Muscle of leg (tissue), 11 donors: Measurements from ENCODE around the gene ABI1. TPM values are rescaled to one million over a fixed set of nuclear protein-coding genes. Genes with fewer than 3 reads are reported as not detected.

Source experiments
- DNase-seq: peaks from one replicate; pipeline ENCODE4 v3.0.0; 2013
- H3K27ac ChIP-seq: one replicate; pipeline ENCODE4 v1.5.1; 2013; ENCODE audit warnings: mild to moderate bottlenecking, low read length, control low read depth
- H3K27me3 ChIP-seq: one replicate; pipeline ENCODE4 v1.6.1; 2013; ENCODE audit warnings: low read length; ENCODE audit not compliant: control insufficient read depth, insufficient read depth
- H3K36me3 ChIP-seq: one replicate; pipeline ENCODE4 v1.6.1; 2013; ENCODE audit warnings: low read length; ENCODE audit not compliant: control insufficient read depth, insufficient read depth
- H3K4me1 ChIP-seq: one replicate; pipeline ENCODE4 v1.6.1; 2013; ENCODE audit warnings: low read length; ENCODE audit not compliant: control insufficient read depth, insufficient read depth
- H3K4me3 ChIP-seq: one replicate; pipeline ENCODE4 v1.5.1; 2013; ENCODE audit warnings: low read length, control low read depth
- H3K9me3 ChIP-seq: replicated peaks from 2 replicates; pipeline ENCODE4 v1.6.1; 2013; ENCODE audit warnings: low read depth, low read length; ENCODE audit not compliant: control insufficient read depth
- WGBS: methylation state at CpG from one replicate; pipeline ENCODE4 v1.1.5; 2013; ENCODE audit warnings: missing lambda C conversion rate; ENCODE audit not compliant: insufficient coverage; 5-methylcytosine and 5-hydroxymethylcytosine counted together
- polyA plus RNA-seq, 8 donors: library from polyadenylated mRNA; unstranded; fragments of 120-200 nt; gene quantifications; one replicate each; pipeline versions ENCODE4 v1.2.1 to v1.2.3, GENCODE V29; 2013; ENCODE audit warnings: inconsistent platforms in 1 of 8, low replicate concordance in 1 of 8; ENCODE audit not compliant: insufficient read length in 8 of 8, insufficient read depth in 1 of 8
- total RNA-seq: library from RNA; stranded (reverse); fragments of 120-200 nt; gene quantifications from one replicate; pipeline ENCODE4 v1.2.4, GENCODE V29; 2013

ABI1 gene
- total and polyA plus RNA-seq, 9 donors = 35.5 to 48.6 (median 41.1) TPM

DNA sequence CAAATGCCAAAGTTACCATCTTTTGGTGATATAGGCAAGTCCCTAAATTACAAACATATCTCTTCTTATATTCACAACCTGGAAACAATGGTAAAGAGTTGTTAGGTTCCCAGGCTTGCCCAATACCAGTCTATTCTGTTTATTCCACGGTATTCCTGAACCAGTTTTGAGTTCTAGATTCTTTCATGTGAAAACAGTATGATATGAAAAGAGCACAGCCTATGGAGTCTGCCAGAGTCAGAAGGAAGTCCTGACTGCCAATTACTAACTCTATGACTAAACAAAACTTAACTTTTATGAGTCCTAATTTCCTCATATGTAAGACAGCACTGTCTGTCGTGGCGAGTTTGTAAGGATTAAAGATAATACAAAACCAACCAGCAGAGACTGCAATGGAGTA is 5.6 kb downstream of the ABI1 start:
- DNase-seq = no peak
- Histone ChIP-seq H3K4me1 (peaks cover 4% of the 10 kb centered on the region), H3K27ac (no peak overlapping the region), H3K36me3 (no peaks in the 10 kb centered on the region), H3K9me3 (no peaks in the 10 kb centered on the region), H3K27me3 (no peaks in the 10 kb centered on the region), H3K4me3 (no peak overlapping the region)
- WGBS = no CpG with 5 or more reads among the region's 3 CpGs

DNA sequence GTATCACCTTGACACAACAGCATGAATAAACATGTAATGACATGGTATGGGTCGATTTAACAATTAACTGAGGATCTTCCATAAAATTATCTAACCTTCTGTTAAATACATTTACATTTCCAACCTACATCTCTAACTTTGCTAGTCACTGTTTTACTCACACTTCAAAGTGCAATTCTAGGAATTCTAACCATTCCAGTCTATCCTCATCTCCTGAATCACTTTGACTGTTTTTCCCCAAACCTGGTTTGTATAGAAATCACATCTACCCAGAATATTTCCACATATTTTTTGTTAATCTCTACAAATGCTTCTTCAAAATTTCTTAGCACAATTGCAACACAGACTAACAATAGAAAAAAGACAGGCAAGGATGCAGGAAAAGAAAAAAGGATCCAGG is 6.2 kb downstream of the ABI1 start:
- 100% methylated on average over 1 of the region's 1 CpG for WGBS
- Histone ChIP-seq H3K4me3 (no peak overlapping the region), H3K4me1 (peaks cover 4% of the 10 kb centered on the region), H3K27ac (no peak overlapping the region), H3K36me3 (no peaks in the 10 kb centered on the region), H3K27me3 (no peaks in the 10 kb centered on the region), H3K9me3 (no peaks in the 10 kb centered on the region)
- DNase-seq = no peak

DNA sequence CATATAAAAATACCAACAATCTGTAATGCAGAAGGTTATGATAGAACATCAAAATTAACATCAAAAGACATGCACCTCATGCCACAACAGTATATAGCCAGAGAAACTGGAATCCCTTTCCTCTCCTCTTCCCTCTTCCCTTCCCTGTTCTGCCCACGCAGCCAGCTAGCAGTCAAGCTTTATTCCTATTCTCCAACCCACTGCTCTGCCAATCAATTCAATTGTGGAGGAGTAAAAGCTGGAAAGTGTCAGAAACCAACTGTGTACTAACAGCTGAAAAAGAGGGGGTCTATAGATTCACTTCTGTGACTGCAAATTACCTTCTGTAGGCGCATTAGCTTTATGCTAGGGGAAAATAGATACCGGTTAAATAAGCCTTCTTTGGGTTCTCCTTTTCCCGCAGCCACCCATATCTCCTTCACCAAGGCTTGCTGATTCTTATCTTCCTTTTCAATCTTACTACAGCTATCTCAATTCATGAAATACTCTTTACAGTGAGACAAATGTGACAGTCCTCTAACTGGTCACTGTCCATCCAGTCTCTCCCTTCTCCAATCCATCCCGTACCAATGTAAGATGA is 16.3 kb downstream of the ABI1 start:
- peaks cover 3% of the 10 kb centered on the region for H3K36me3 ChIP-seq
- H3K4me1 ChIP-seq = no peaks in the 10 kb centered on the region
- H3K4me3 ChIP-seq = no peak overlapping the region
- WGBS = 78% methylated on average over 3 of the region's 5 CpGs
- H3K27ac ChIP-seq = no peak overlapping the region
- DNase-seq = no peak
- no peaks in the 10 kb centered on the region for H3K27me3 ChIP-seq
- H3K9me3 ChIP-seq = no peaks in the 10 kb centered on the region

DNA sequence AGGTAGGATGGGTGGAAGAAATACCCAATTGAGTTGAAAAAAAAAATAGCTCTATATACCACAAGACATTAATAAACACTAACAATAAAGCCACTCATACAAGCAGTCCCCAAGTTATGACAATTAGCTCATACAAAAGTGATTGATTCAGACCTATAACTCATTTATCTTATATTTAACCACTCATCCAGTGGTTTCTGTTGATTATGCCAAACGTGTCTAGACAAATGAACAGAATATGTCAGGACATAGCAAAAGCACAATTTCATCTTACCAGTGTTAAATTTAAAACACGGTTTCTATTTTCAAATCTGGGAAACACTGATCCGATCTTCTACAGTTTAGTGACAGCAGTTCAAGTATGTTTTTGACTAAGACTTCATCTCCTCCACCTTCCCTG is 17.0 kb downstream of the ABI1 start:
- no peaks in the 10 kb centered on the region for H3K4me1 ChIP-seq
- no peaks in the 10 kb centered on the region for H3K27me3 ChIP-seq
- no peak overlapping the region for H3K4me3 ChIP-seq
- H3K27ac ChIP-seq = no peak overlapping the region
- no peaks in the 10 kb centered on the region for H3K9me3 ChIP-seq
- 50% methylated on average over 1 of the region's 3 CpGs for WGBS
- peaks cover 3% of the 10 kb centered on the region for H3K36me3 ChIP-seq
- no peak for DNase-seq

DNA sequence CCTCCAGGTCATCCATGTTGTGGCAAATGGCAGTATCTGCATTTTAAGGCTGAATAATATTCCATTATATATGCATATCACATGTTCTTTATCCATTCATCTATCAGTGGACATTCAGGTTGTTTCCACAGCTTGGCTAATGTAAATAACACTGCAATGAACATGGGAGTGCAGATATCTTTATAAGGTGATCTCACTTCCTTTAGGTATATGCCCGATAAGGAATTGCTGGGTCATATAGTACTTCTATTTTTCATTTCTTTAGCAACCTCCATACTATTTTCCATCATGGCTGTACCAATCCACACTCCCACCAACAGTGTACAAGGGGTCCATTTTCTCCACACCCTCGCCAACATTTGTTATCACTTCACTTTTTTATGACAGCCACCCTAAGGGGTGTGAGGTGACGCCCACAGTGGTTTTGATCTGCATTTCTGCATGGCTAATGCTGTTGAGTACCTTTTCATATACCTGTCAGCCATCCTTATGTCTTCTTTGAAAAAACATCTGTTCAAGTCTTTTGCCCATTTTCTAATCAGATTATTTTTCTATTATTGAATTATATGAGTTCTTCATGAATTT is 18.9 kb downstream of the ABI1 start:
- 0% methylated on average over 1 of the region's 3 CpGs for WGBS

DNA sequence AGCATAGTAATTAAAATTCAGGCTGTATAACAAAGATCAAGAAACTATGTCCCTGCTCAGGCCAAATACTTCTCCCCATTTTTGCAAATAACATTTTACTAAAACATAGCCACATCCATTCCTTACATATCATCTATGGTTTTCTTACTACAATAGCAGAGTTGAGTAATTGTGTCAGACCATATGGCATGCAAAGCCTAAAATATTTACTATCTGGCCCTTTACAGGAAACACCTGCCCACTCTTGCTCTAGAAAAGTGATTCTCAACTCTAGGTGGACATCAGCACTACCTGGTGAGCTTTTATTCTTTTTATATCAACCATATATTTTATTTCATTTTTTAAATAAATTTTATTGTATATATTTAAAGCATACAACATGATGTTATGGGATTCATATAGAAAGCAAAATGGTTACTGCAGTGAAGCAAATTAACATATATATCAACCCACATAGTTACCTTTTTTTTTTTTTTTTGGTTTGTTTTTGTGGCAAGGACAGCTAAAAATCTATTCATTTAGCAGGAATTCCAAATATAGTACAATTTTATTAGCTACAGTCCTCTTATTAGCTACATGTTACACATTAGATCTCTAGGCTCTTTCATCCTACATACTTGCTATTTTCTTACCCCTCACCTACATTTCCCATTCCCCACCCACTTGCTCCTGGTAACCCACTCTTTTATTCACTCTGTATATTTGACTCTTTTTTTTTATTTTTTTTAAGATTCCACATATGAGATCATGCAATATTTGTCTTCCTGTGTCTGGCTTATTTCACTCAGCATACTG is 19.6 kb downstream of the ABI1 start:
- Histone ChIP-seq H3K27me3 (no peaks in the 10 kb centered on the region), H3K27ac (no peak overlapping the region), H3K4me3 (no peak overlapping the region), H3K9me3 (no peaks in the 10 kb centered on the region), H3K36me3 (no peaks in the 10 kb centered on the region), H3K4me1 (no peaks in the 10 kb centered on the region)
- no peak for DNase-seq

More for the DNA sequence above, 18.9 kb downstream of the ABI1 start:
- Histone ChIP-seq H3K27ac (no peak overlapping the region), H3K9me3 (no peaks in the 10 kb centered on the region), H3K36me3 (no peaks in the 10 kb centered on the region), H3K27me3 (no peaks in the 10 kb centered on the region), H3K4me1 (no peaks in the 10 kb centered on the region), H3K4me3 (no peak overlapping the region)
- DNase-seq = no peak

DNA sequence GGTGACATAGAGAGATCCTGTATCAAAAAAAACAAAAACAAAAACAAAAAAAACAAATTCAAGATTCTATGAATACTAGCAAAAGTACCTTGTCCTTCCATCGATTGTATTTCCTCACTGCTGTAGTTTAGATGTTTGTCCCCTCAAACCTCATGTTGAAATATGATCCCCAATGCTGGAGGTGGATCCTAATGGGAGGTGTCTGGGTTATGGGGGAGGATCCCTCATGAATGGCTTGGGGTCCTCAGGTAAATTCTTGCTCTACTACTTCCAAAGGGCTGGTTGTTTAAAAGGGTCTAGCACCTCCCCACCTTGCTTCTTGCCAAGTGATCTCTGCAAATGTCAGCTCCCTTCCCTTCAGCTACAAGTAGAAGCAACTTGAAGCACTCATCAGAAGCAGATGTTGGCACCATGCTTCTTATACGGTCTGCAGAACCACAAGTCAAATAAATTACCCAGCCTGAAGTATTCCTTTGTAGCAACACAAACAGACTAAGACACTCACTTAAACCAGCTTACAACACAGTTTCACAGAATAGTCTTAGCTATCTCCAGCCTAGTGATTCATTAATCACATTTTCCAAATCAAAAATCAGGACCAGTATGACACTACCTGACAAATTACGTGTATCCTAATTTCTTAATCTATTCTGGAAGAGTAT is 20.7 kb downstream of the ABI1 start:
- no peaks in the 10 kb centered on the region for H3K9me3 ChIP-seq
- H3K4me1 ChIP-seq = no peaks in the 10 kb centered on the region
- H3K27ac ChIP-seq = no peak overlapping the region
- H3K27me3 ChIP-seq = no peaks in the 10 kb centered on the region
- WGBS = 0% methylated on average over 1 of the region's 3 CpGs
- H3K36me3 ChIP-seq = no peaks in the 10 kb centered on the region
- no peak overlapping the region for H3K4me3 ChIP-seq
- DNase-seq = no peak

DNA sequence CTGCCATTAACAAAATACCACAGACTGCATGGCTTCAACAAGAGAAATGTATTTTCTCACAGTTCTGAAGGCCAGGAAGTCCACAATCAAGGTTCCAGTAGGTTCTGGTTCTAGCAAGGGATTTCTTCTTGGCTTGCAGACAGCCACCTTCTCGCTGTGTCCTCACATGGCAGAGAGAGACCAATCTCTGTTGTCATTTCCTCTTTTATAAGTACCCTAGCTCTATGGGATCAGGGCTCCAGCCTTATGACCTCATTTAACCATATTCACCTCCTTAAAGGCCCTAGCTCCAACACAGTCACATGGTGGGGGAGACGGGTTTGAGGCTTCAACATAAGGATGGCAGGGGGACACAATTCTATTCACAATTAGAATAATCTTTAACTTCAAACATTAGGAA is 23.6 kb downstream of the ABI1 start:
- Histone ChIP-seq H3K4me3 (no peak overlapping the region), H3K27ac (no peak overlapping the region), H3K36me3 (no peaks in the 10 kb centered on the region), H3K9me3 (no peaks in the 10 kb centered on the region), H3K27me3 (no peaks in the 10 kb centered on the region), H3K4me1 (no peaks in the 10 kb centered on the region)
- DNase-seq = no peak
- no CpG with 5 or more reads among the region's 2 CpGs for WGBS

DNA sequence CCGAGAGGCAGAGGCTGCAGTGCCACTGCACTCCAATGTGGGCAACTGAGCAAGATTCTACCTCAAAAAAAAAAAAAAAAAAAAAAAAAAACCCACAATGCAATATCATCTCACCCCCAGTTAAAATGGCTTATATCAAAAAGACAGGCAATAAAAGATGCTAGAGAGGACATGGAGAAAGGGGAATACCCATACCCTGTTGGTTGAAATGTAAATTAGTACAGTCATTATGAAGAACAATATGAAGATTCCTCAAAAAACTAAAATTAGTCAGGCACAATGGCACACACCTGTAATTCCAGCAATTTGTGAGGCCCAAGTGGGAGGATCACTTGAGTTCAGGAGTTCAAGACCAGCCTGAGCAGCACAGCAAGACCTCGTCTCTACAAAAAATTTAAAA is 25.7 kb downstream of the ABI1 start:
- Histone ChIP-seq H3K4me3 (no peak overlapping the region), H3K36me3 (no peaks in the 10 kb centered on the region), H3K9me3 (peaks cover 2% of the 10 kb centered on the region), H3K27ac (no peak overlapping the region), H3K27me3 (no peaks in the 10 kb centered on the region), H3K4me1 (no peaks in the 10 kb centered on the region)
- no peak for DNase-seq
- WGBS = no CpG with 5 or more reads among the region's 2 CpGs

DNA sequence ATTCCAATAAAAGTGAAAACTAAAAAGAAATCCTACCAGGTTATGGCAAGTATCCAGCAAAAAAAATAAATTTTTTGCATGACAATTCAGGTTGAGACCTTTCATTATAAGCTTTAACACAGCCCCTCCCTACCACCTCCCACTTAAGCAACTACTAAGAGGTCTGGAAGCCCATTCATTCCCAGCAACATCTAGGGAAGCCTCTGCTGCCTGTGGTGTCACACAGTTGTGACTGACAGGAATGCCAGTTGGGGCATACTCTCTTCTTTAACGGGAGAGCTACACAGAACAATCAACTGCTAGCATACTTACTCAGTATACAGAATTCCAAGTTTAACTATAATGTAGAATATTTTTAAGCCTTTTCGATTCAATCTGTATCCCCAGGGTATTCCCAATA is 27.8 kb downstream of the ABI1 start:
- H3K9me3 ChIP-seq = peaks cover 4% of the 10 kb centered on the region
- no peak overlapping the region for H3K4me3 ChIP-seq
- no CpG with 5 or more reads among the region's 2 CpGs for WGBS
- no peaks in the 10 kb centered on the region for H3K27me3 ChIP-seq
- no peak overlapping the region for H3K27ac ChIP-seq
- DNase-seq = no peak
- no peaks in the 10 kb centered on the region for H3K36me3 ChIP-seq
- H3K4me1 ChIP-seq = no peaks in the 10 kb centered on the region
